CD4-positive, alpha-beta T cell treated with Interleukin-6 at 100 ng/mL for 8 hours (primary cell): ENCODE measurements around the gene UBL4A.

Source experiments
- DNase-seq: peaks from one replicate; pipeline ENCODE4 v3.0.0-alpha.2; 2020; ENCODE audit warnings: mixed read lengths, low spot score

Gene UBL4A

GRCh38 chrX:154481911-154482601 is 4.4 kb downstream of the UBL4A start:
- DNase-seq, result no peak

GRCh38 chrX:154481195-154481594 is 5.2 kb downstream of the UBL4A start:
- no peak for DNase-seq

GRCh38 chrX:154478728-154479622 is 7.4 kb downstream of the UBL4A start, which contains the start of gene LAGE3:
Gene LAGE3 (minus strand): TSS chrX:154479281. CDS start chrX:154478915, 366 bp downstream.
- DNase-seq, result peak; percentile 91

- no peak for DNase-seq
Observed at GRCh38 chrX:154477891-154478477, 8.4 kb downstream of the UBL4A start.

GRCh38 chrX:154476821-154477220 is 9.6 kb downstream of the UBL4A start:
- DNase-seq, result no peak

GRCh38 chrX:154473683-154474082 is 12.7 kb downstream of the UBL4A start:
- DNase-seq, result no peak

- DNase-seq, result no peak
Observed at GRCh38 chrX:154472685-154473632, 13.5 kb downstream of the UBL4A start.

GRCh38 chrX:154471839-154472684 is 14.4 kb downstream of the UBL4A start:
- no peak for DNase-seq

GRCh38 chrX:154470914-154471568 is 15.4 kb downstream of the UBL4A start:
- DNase-seq, result no peak

- no peak for DNase-seq
Observed at GRCh38 chrX:154470434-154470833, 16.0 kb downstream of the UBL4A start.

GRCh38 chrX:154469880-154470279 is 16.5 kb downstream of the UBL4A start:
- DNase-seq, result no peak

GRCh38 chrX:154469114-154469513 is 17.3 kb downstream of the UBL4A start:
- DNase-seq, result no peak

- no peak for DNase-seq
Observed at GRCh38 chrX:154468217-154468616, 18.2 kb downstream of the UBL4A start.

GRCh38 chrX:154467556-154467955 is 18.9 kb downstream of the UBL4A start:
- DNase-seq, result no peak

- no peak for DNase-seq
Observed at GRCh38 chrX:154466907-154467306, 19.5 kb downstream of the UBL4A start.

GRCh38 chrX:154466036-154466435 is 20.4 kb downstream of the UBL4A start:
- no peak for DNase-seq

- no peak for DNase-seq
Observed at GRCh38 chrX:154465601-154466000, 20.8 kb downstream of the UBL4A start.

GRCh38 chrX:154464806-154465365 is 21.5 kb downstream of the UBL4A start:
- DNase-seq, result no peak

GRCh38 chrX:154463611-154464220 is 22.7 kb downstream of the UBL4A start:
- DNase-seq, result no peak
